ENCODE measurements around the gene GPAT2.

GRCh38 chr2:96074156-96074555 is 39.4 kb upstream of the GPAT2 start:
- TF ChIP-seq CTCF (IDR thresholded peaks at IDR 0.05; ENCODE audit: low read depth, low read length) (no peak), POLR2A (IDR thresholded peaks at IDR 0.05; ENCODE audit: extremely low read depth, insufficient read length) (no peak)

Measured in NB4 (cell line).